ENCODE measurements around the gene REG1B. TPM values are rescaled to one million over a fixed set of nuclear protein-coding genes. Genes with fewer than 3 reads are reported as not detected.

REG1B gene
- total and polyA plus RNA-seq, 2 donors (not counting 1 experiment from before 2014, with no cell fraction given) = not detected

DNA sequence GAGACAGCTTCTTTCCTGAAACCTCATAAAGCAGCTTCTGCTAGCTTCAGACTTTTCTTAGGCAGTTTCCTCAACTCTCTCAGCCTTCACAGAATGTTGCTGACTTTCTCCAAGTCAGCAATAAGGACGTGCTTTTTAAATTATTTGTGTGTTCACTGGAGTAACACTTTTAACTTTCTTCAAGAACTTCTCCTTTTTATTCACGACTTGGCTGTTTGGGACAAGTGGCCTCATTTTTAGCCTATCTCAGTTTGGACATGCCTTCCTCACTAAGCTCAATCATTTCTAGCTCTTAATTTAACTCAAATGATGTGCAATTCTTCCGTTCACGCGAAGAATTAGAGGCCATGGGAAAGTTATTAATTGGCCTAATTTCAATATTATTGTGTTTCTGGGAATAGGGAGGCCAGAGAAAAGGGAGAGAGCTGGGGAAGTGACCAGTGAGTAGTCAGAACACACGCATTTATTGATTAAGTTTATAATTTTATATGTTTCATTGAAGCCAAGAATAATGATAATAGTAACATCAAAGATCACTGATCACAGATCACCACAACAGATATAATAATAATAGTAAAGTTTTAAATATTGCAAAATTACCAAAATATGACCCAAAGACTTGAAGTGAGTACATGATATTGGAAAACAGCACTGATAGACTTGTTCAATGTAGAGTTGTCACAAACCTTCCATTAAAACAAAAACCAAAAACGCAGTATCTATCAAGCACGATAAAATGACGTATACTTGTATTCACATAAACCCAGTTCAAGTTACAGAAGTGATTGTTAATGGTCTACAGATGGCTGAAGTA, 37.3 kb upstream of the REG1B start:
- H3K27me3 Mint-ChIP-seq = no peaks in the 10 kb centered on the region
- ChIA-PET CTCF (no interaction called here), POLR2A (no interaction called here)
- no peaks in the 10 kb centered on the region for H3K36me3 ChIP-seq (replicated peaks in 1 of 2; ENCODE audit: control extremely low read depth in 1 of 2, control insufficient read depth in 1 of 2, extremely low read depth in 1 of 2, insufficient read depth in 2 of 2, low read length in 1 of 2)
- WGBS (ENCODE audit: insufficient coverage) = 40% methylated on average over 3 of the region's 9 CpGs
- TF ChIP-seq, protein P1, sequence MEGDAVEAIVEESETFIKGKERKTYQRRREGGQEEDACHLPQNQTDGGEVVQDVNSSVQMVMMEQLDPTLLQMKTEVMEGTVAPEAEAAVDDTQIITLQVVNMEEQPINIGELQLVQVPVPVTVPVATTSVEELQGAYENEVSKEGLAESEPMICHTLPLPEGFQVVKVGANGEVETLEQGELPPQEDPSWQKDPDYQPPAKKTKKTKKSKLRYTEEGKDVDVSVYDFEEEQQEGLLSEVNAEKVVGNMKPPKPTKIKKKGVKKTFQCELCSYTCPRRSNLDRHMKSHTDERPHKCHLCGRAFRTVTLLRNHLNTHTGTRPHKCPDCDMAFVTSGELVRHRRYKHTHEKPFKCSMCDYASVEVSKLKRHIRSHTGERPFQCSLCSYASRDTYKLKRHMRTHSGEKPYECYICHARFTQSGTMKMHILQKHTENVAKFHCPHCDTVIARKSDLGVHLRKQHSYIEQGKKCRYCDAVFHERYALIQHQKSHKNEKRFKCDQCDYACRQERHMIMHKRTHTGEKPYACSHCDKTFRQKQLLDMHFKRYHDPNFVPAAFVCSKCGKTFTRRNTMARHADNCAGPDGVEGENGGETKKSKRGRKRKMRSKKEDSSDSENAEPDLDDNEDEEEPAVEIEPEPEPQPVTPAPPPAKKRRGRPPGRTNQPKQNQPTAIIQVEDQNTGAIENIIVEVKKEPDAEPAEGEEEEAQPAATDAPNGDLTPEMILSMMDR (IDR thresholded peaks at IDR 0.05) = no peak
- no peak for TF ChIP-seq EZH2 (IDR thresholded peaks at IDR 0.05; ENCODE audit: borderline replicate concordance, insufficient read depth, low read depth, low read length, poor library complexity, severe bottlenecking)
- no peaks in the 10 kb centered on the region for H3K4me1 ChIP-seq (ENCODE audit: control insufficient read depth in 2 of 2, insufficient read depth in 2 of 2, low read length in 2 of 2)
- no peak overlapping the region for H3K4me3 ChIP-seq (ENCODE audit: control extremely low read depth in 1 of 5, extremely low read depth in 1 of 5, insufficient read depth in 1 of 5, low read depth in 2 of 5, low read length in 4 of 5)
- no peak overlapping the region for H3K27ac Mint-ChIP-seq
- no peak overlapping the region for H3K9ac ChIP-seq (ENCODE audit: low read length)
- H3K9me3 ChIP-seq (ENCODE audit: control extremely low read depth in 1 of 3, control insufficient read depth in 2 of 3, insufficient read depth in 1 of 3, low read length in 2 of 3) = peaks cover 0 to 3% (median 0%) of the 10 kb centered on the region in 3 donors
- H3K4me1 Mint-ChIP-seq = no peaks in the 10 kb centered on the region
- no peak overlapping the region for H3K4me2 ChIP-seq (replicated peaks; ENCODE audit: low read depth, low read length, poor library complexity, severe bottlenecking)
- H2AFZ ChIP-seq (ENCODE audit: insufficient read depth, low read depth, low read length, poor library complexity, severe bottlenecking) = no peak overlapping the region
- H3K27me3 ChIP-seq (replicated peaks in 1 of 4; ENCODE audit: control extremely low read depth in 1 of 4, control insufficient read depth in 3 of 4, insufficient read depth in 4 of 4, low read length in 3 of 4) = no peaks in the 10 kb centered on the region
- H4K20me1 ChIP-seq (ENCODE audit: control insufficient read depth, insufficient read depth, low read length, poor library complexity, severe bottlenecking) = no peaks in the 10 kb centered on the region
- intact Hi-C loops (cut with micrococcal nuclease) = no loop called here
- H3K79me2 ChIP-seq (ENCODE audit: control insufficient read depth, insufficient read depth, low read length) = no peaks in the 10 kb centered on the region
- ATAC-seq (ENCODE audit: low read depth) = no peak
- DNase-seq = no peak
- H3K27ac ChIP-seq (ENCODE audit: low read length in 2 of 2) = no peak overlapping the region
- no peak overlapping the region for H3K4me3 Mint-ChIP-seq
- no peaks in the 10 kb centered on the region for H3K9me3 Mint-ChIP-seq (ENCODE audit: insufficient read depth)

DNA sequence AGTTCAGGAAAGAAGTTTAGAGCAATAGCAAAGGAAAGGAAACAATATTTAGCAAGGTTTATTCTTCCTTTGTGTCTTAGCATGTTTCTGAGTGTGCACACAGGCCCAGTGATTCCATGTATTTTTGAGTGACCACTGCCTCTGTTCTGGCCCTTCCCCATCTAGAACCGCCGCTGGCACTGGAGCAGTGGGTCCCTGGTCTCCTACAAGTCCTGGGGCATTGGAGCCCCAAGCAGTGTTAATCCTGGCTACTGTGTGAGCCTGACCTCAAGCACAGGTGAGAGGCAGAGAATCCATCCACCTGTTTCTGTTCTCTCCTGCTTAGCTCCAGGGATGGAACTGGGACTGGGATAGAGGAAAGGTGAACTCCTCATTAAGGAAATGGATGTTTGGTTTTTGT, 34.9 kb upstream of the REG1B start:
- H3K9me3 Mint-ChIP-seq (ENCODE audit: insufficient read depth) = no peaks in the 10 kb centered on the region
- 87% methylated on average over 2 of the region's 2 CpGs for WGBS (ENCODE audit: insufficient coverage)

More for the DNA sequence above, 34.9 kb upstream of the REG1B start:
- intact Hi-C loops (cut with micrococcal nuclease) = no loop called here
- Mint-ChIP-seq H3K27me3 (no peaks in the 10 kb centered on the region), H3K27ac (no peak overlapping the region), H3K4me3 (no peak overlapping the region), H3K4me1 (no peaks in the 10 kb centered on the region)
- Histone ChIP-seq H3K4me2 (replicated peaks; ENCODE audit: low read depth, low read length, poor library complexity, severe bottlenecking) (no peak overlapping the region), H3K36me3 (replicated peaks in 1 of 2; ENCODE audit: control extremely low read depth in 1 of 2, control insufficient read depth in 1 of 2, extremely low read depth in 1 of 2, insufficient read depth in 2 of 2, low read length in 1 of 2) (no peaks in the 10 kb centered on the region), H3K4me3 (ENCODE audit: control extremely low read depth in 1 of 5, extremely low read depth in 1 of 5, insufficient read depth in 1 of 5, low read depth in 2 of 5, low read length in 4 of 5) (no peak overlapping the region), H3K9me3 (ENCODE audit: control extremely low read depth in 1 of 3, control insufficient read depth in 2 of 3, insufficient read depth in 1 of 3, low read length in 2 of 3) (peaks cover 0 to under 1% (median 0%) of the 10 kb centered on the region in 3 donors), H3K27ac (ENCODE audit: low read length in 2 of 2) (no peak overlapping the region), H3K79me2 (ENCODE audit: control insufficient read depth, insufficient read depth, low read length) (no peaks in the 10 kb centered on the region), H3K9ac (ENCODE audit: low read length) (no peak overlapping the region), H2AFZ (ENCODE audit: insufficient read depth, low read depth, low read length, poor library complexity, severe bottlenecking) (no peak overlapping the region), H3K4me1 (ENCODE audit: control insufficient read depth in 2 of 2, insufficient read depth in 2 of 2, low read length in 2 of 2) (no peaks in the 10 kb centered on the region), H3K27me3 (replicated peaks in 1 of 4; ENCODE audit: control extremely low read depth in 1 of 4, control insufficient read depth in 3 of 4, insufficient read depth in 4 of 4, low read length in 3 of 4) (no peaks in the 10 kb centered on the region), H4K20me1 (ENCODE audit: control insufficient read depth, insufficient read depth, low read length, poor library complexity, severe bottlenecking) (no peaks in the 10 kb centered on the region)
- ChIA-PET POLR2A (no interaction called here), CTCF (no interaction called here)
- DNase-seq = no peak
- TF ChIP-seq, protein P1 (IDR thresholded peaks at IDR 0.05) = no peak
- TF ChIP-seq EZH2 (IDR thresholded peaks at IDR 0.05; ENCODE audit: borderline replicate concordance, insufficient read depth, low read depth, low read length, poor library complexity, severe bottlenecking) = no peak
- no peak for ATAC-seq (ENCODE audit: low read depth)

All from B cell (primary cell).